Measurements from ENCODE around the gene MDM4. TPM values are rescaled to one million over a fixed set of nuclear protein-coding genes. Genes with fewer than 3 reads are reported as not detected.

Gene MDM4
- total RNA-seq, 2 donors from 2014 or later: 65.5 to 161 TPM

GRCh38 chr1:204506201-204506968 is 9.8 kb upstream of the MDM4 start:
- Histone ChIP-seq H3K4me3 (ENCODE audit: low read length) (peak overlapping the region; percentile 91), H3K9ac (ENCODE audit: extremely low read depth, low read length, poor library complexity, severe bottlenecking) (peak overlapping the region; percentile 18), H3K27ac (ENCODE audit: low read depth, low read length) (peak overlapping the region; percentile 77), H3K36me3 (ENCODE audit: control insufficient read depth, insufficient read depth, low read length) (no peaks in the 10 kb centered on the region), H3K27me3 (ENCODE audit: control insufficient read depth, insufficient read depth, low read length, poor library complexity, severe bottlenecking) (no peaks in the 10 kb centered on the region), H3K4me1 (ENCODE audit: control insufficient read depth, insufficient read depth, low read length) (peaks cover 2% of the 10 kb centered on the region), H3K9me3 (ENCODE audit: control insufficient read depth, low read length) (no peaks in the 10 kb centered on the region)
- H3K27ac Mint-ChIP-seq: peak overlapping the region; percentile 82
- WGBS, 2 experiments (ENCODE audit: insufficient coverage in 1 of 2, insufficient read length in 1 of 2): 2 to 7% methylated on average over 11 to 26 of the region's 27 CpGs
- peak overlapping the region; percentile 87 for H3K4me3 Mint-ChIP-seq
- H3K36me3 Mint-ChIP-seq (ENCODE audit: low read depth): no peaks in the 10 kb centered on the region
- H3K27me3 Mint-ChIP-seq (ENCODE audit: insufficient read depth): no peaks in the 10 kb centered on the region
- peak; percentile 88 for DNase-seq
- H3K4me1 Mint-ChIP-seq: peaks cover 4% of the 10 kb centered on the region
- no peaks in the 10 kb centered on the region for H3K9me3 Mint-ChIP-seq
- no peak for TF ChIP-seq CTCF (conservative IDR thresholded peaks at IDR 0.05)

- Histone ChIP-seq H3K4me1 (ENCODE audit: control insufficient read depth, insufficient read depth, low read length) (peaks cover 2% of the 10 kb centered on the region), H3K27me3 (ENCODE audit: control insufficient read depth, insufficient read depth, low read length, poor library complexity, severe bottlenecking) (no peaks in the 10 kb centered on the region), H3K4me3 (ENCODE audit: low read length) (peak overlapping the region; percentile 91), H3K9me3 (ENCODE audit: control insufficient read depth, low read length) (no peaks in the 10 kb centered on the region), H3K36me3 (ENCODE audit: control insufficient read depth, insufficient read depth, low read length) (no peaks in the 10 kb centered on the region), H3K9ac (ENCODE audit: extremely low read depth, low read length, poor library complexity, severe bottlenecking) (peak overlapping the region; percentile 71), H3K27ac (ENCODE audit: low read depth, low read length) (peak overlapping the region; percentile 90)
- 0% methylated on average over 11 to 13 of the region's 13 CpGs for WGBS, 2 experiments (ENCODE audit: insufficient coverage in 1 of 2, insufficient read length in 1 of 2)
- DNase-seq: peak; percentile 93
- Mint-ChIP-seq H3K9me3 (no peaks in the 10 kb centered on the region), H3K4me1 (peaks cover 4% of the 10 kb centered on the region), H3K27me3 (ENCODE audit: insufficient read depth) (no peaks in the 10 kb centered on the region), H3K27ac (peak overlapping the region; percentile 82), H3K36me3 (ENCODE audit: low read depth) (no peaks in the 10 kb centered on the region), H3K4me3 (peak overlapping the region; percentile 87)
- TF ChIP-seq CTCF (conservative IDR thresholded peaks at IDR 0.05): no peak
These were observed 9.3 kb upstream of the MDM4 start for GRCh38 chr1:204506969-204507316.

- H3K4me3 ChIP-seq (ENCODE audit: low read length): peak overlapping the region; percentile 91
- no peaks in the 10 kb centered on the region for H3K9me3 ChIP-seq (ENCODE audit: control insufficient read depth, low read length)
- Mint-ChIP-seq H3K9me3 (no peaks in the 10 kb centered on the region), H3K4me1 (peaks cover 4% of the 10 kb centered on the region), H3K27me3 (ENCODE audit: insufficient read depth) (no peaks in the 10 kb centered on the region), H3K27ac (peak overlapping the region; percentile 82), H3K36me3 (ENCODE audit: low read depth) (no peaks in the 10 kb centered on the region), H3K4me3 (peak overlapping the region; percentile 87)
- no peak for TF ChIP-seq CTCF (conservative IDR thresholded peaks at IDR 0.05)
- H3K27ac ChIP-seq (ENCODE audit: low read depth, low read length): peak overlapping the region; percentile 90
- WGBS, 2 experiments (ENCODE audit: insufficient coverage in 1 of 2, insufficient read length in 1 of 2): 2% methylated on average over 17 to 22 of the region's 22 CpGs
- H3K9ac ChIP-seq (ENCODE audit: extremely low read depth, low read length, poor library complexity, severe bottlenecking): peak overlapping the region; percentile 71
- H3K36me3 ChIP-seq (ENCODE audit: control insufficient read depth, insufficient read depth, low read length): no peaks in the 10 kb centered on the region
- peak; percentile 92 for DNase-seq
- no peaks in the 10 kb centered on the region for H3K27me3 ChIP-seq (ENCODE audit: control insufficient read depth, insufficient read depth, low read length, poor library complexity, severe bottlenecking)
- peaks cover 2% of the 10 kb centered on the region for H3K4me1 ChIP-seq (ENCODE audit: control insufficient read depth, insufficient read depth, low read length)
These were observed 8.7 kb upstream of the MDM4 start for GRCh38 chr1:204507317-204508105.
